Psoas muscle (tissue), 8 donors: ENCODE data around the gene PNCK. TPM values are rescaled to one million over a fixed set of nuclear protein-coding genes. Genes with fewer than 3 reads are reported as not detected.
A peak's percentile ranks its signal among the peaks of the same experiment; 100 is the strongest.

Source experiments
- ATAC-seq, 4 donors: fragments of 200-7000 bp; cut with Tn5 transposase; one replicate each; pipeline ENCODE4 v1.9.1; 2020; ENCODE audit warnings: moderate library complexity in 3 of 4, mild to moderate bottlenecking in 2 of 4
- DNase-seq, 2 donors: peaks; one replicate each; pipeline ENCODE4 v3.0.0-alpha.2; 2020
- H3K27ac ChIP-seq: fragments of 200-600 bp; one replicate; pipeline ENCODE4 v1.8.0; 2022
- H3K27me3 ChIP-seq, 3 donors: fragments of 200-600 bp in 1 of 3; one replicate each; pipeline versions ENCODE4 v1.6.1 to v1.8.0; 2013 to 2022; ENCODE audit warnings: low read length in 2 of 3, mild to moderate bottlenecking in 2 of 3, moderate library complexity in 1 of 3; ENCODE audit not compliant: insufficient read depth in 3 of 3
- H3K36me3 ChIP-seq, 2 donors: fragments of 200-600 bp in 1 of 2; one replicate each; pipeline versions ENCODE4 v1.6.1 to v1.8.0; 2013 to 2022; ENCODE audit warnings: low read depth in 1 of 2, mild to moderate bottlenecking in 1 of 2, moderate library complexity in 1 of 2; ENCODE audit not compliant: insufficient read depth in 1 of 2
- H3K4me1 ChIP-seq: fragments of 200-600 bp; one replicate; pipeline ENCODE4 v1.8.0; 2022
- H3K4me3 ChIP-seq: fragments of 200-600 bp; one replicate; pipeline ENCODE4 v1.8.0; 2022; ENCODE audit warnings: mild to moderate bottlenecking
- H3K9me3 ChIP-seq: fragments of 200-600 bp; one replicate; pipeline ENCODE4 v1.8.0; 2022
- WGBS, 3 donors: extraction: QIAGEN DNeasy Blood & Tissue Kit; methylation state at CpG; one replicate each; pipeline versions ENCODE4 v1.1.6 to v1.1.7; 2013; 5-methylcytosine and 5-hydroxymethylcytosine counted together
- intact Hi-C, 2 donors: fragments of 100-400 bp; cut with DNase I; formaldehyde crosslinking; loops; one replicate each; pipeline versions ENCODE4 v1.11.0 to v1.14.2; 2022
- polyA plus RNA-seq, 3 donors: library from polyadenylated mRNA; stranded (reverse); fragments of 200-250 nt; gene quantifications; one replicate each; pipeline ENCODE4 v1.2.3, GENCODE V29; 2013
- total RNA-seq, 4 donors: library from RNA; stranded (reverse); fragmentation: NEBNext Ultra II Directional in 2 of 4; extraction: Animal tissue kit (Norgen Biotek cat#: 25700) in 2 of 4; gene quantifications; one replicate each; pipeline versions ENCODE4 v1.2.1 to v1.2.4, GENCODE V29; 2021 to 2023
- TF ChIP-seq, protein P1 (sequence below): fragments of 200-600 bp; IDR thresholded peaks from one replicate; pipeline ENCODE4 v1.8.0; 2022; ENCODE audit warnings: antibody characterized with exemption
- donor health status: healthy with polysubstance abuse.
- donor health status: DM: no; HTN: no; CAD: no; lungs with moderate emphysema.
- donor health status: Bipolar disorder and iron deficiency.
- donor health status: healthy.
- donor health status: DM: yes; HTN: yes; CAD: no.
- donor health status: DM: no; HTN: no; CAD: no.
- donor health status: DM: no; HTN: no; CAD: no.
- donor health status: DM: yes; HTN: yes; CAD: no.

Gene PNCK
- total and polyA plus RNA-seq, 7 donors, result 0.21 to 1.9 (median 0.92) TPM

DNA sequence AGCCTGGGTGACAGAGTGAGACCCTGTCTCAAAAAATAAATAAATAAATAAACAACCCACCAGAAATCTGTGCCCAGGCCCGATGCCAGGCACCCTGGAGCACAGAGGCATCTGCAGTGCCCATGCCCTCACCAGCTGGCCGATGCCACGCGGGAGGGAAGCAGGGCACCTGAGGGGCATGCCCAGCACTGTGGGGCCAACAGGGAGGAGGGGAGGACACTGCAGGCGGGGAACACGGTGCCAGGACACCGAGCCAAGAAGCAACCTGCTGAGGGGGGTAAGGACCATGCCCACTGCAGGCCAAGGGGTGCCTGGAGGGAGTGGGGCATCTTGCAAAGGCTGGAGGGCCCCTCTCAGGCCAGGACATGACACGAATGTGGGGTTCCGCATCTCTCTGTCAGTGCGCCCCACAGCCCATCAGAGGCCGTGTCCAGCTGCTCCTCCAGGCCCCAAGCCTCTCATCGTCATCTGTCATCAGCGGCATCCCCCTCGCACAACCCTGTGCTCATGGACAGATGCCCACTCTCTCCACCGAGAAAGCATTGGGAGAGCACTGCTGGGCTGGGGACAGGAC lies 39.9 kb downstream of the PNCK start:
- no peak for ATAC-seq
- no peak overlapping the region for H3K27ac ChIP-seq
- TF ChIP-seq, protein P1, sequence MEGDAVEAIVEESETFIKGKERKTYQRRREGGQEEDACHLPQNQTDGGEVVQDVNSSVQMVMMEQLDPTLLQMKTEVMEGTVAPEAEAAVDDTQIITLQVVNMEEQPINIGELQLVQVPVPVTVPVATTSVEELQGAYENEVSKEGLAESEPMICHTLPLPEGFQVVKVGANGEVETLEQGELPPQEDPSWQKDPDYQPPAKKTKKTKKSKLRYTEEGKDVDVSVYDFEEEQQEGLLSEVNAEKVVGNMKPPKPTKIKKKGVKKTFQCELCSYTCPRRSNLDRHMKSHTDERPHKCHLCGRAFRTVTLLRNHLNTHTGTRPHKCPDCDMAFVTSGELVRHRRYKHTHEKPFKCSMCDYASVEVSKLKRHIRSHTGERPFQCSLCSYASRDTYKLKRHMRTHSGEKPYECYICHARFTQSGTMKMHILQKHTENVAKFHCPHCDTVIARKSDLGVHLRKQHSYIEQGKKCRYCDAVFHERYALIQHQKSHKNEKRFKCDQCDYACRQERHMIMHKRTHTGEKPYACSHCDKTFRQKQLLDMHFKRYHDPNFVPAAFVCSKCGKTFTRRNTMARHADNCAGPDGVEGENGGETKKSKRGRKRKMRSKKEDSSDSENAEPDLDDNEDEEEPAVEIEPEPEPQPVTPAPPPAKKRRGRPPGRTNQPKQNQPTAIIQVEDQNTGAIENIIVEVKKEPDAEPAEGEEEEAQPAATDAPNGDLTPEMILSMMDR, result no peak

DNA sequence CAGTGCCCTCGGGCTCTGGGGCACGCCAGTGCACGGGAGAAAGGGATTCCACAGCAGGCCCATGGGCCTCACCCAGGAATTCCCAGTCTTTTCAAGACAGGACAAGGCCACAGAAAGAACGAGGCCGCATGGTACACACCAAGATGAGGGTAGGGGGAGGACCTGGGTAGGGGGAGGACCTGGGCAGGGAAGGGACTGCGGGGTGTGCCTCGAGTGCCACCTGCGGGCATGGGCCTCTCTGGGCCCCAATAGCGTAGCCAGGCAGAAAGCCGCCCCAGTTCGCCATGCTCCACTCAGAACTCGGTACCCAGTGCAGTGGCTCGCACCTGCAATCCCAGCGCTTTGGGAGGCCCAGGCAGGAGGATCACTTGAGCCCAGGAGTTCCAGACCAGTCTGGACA lies 40.6 kb downstream of the PNCK start:
- intact Hi-C loops, result no loop called here
- TF ChIP-seq, protein P1, result no peak
- Histone ChIP-seq H3K27me3 (peaks cover 0 to 10% (median 0%) of the 10 kb centered on the region in 3 donors), H3K36me3 (no peaks in the 10 kb centered on the region), H3K27ac (no peak overlapping the region), H3K4me3 (no peak overlapping the region), H3K9me3 (no peaks in the 10 kb centered on the region), H3K4me1 (no peaks in the 10 kb centered on the region)
- WGBS, 3 donors, result 92 to 97% (median 94%) methylated on average over 6 to 14 of the region's 14 CpGs
- ATAC-seq (no peak), DNase-seq (peak in 1 of 2 donors; percentile 40)

More for the DNA sequence above, 39.9 kb downstream of the PNCK start:
- no peaks in the 10 kb centered on the region for H3K36me3 ChIP-seq
- peak in 1 of 2 donors; percentile 30 for DNase-seq
- no peaks in the 10 kb centered on the region for H3K4me1 ChIP-seq
- H3K9me3 ChIP-seq, result no peaks in the 10 kb centered on the region
- no peak overlapping the region for H3K4me3 ChIP-seq
- intact Hi-C loops, result no loop called here
- H3K27me3 ChIP-seq, result peaks cover 0 to 8% (median 0%) of the 10 kb centered on the region in 3 donors
- WGBS, 3 donors, result 76 to 84% (median 79%) methylated on average over 7 to 15 of the region's 15 CpGs

DNA sequence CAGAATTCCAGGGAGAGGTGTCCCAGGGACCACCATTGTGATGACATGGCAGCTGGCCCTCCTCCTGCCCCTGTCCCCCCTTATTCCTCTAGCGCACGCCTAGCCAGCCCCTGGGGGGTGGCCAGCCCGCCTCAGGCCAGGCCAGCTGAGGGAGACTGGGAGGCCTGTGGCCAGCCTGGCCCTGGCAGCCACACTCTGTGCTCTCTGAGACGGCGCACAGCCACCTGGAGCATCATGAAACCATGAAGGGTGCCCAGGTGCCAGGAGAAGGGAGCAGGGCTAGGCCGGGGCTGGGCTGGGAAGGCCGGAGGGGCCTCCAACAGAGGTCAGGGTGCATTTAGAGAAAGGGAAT lies 41.0 kb downstream of the PNCK start:
- Histone ChIP-seq H3K4me1 (no peaks in the 10 kb centered on the region), H3K27ac (no peak overlapping the region), H3K36me3 (no peaks in the 10 kb centered on the region), H3K4me3 (no peak overlapping the region), H3K9me3 (no peaks in the 10 kb centered on the region), H3K27me3 (peaks cover 0 to 15% (median 0%) of the 10 kb centered on the region in 3 donors)
- 79 to 97% (median 95%) methylated on average over 4 to 7 of the region's 7 CpGs for WGBS, 3 donors
- no peak for ATAC-seq
- no peak for DNase-seq
- TF ChIP-seq, protein P1, result no peak
- intact Hi-C loops, result no loop called here

DNA sequence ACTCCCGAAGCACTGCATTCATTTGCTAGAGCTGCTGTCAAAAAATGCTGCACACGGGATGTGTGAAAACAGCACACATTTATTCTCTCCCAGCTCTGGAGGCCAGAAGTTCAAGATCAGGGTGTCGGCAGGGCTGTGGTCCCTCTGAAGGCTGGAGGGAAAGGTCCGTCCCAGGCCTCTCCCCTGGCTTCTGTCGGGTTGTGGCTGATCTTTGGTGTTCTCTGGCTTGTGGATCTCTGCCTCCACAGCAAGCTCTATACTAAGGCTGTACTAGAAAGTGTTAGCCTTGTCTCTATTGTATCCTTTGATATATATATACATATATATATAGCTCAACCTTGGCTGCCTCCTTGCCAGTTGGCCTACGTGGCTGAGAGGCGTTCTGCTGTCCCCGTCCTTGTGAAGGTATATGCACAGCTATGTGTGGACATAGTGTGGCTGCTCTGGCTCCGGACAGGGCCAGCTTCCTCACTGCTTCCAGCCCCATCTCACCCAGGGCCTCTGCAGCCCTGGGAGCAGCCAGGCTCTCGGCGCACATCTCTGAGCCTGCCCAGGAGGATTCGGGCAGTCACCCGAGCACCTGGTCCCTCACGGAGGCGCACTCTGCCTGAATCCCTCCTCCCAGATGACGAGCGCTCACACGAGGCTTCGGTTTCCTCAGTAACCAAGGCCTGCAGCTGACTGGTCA lies 41.6 kb downstream of the PNCK start:
- Histone ChIP-seq H3K4me3 (no peak overlapping the region), H3K9me3 (no peaks in the 10 kb centered on the region), H3K36me3 (no peaks in the 10 kb centered on the region), H3K27me3 (peaks cover 0 to 17% (median 0%) of the 10 kb centered on the region in 3 donors), H3K4me1 (no peaks in the 10 kb centered on the region), H3K27ac (no peak overlapping the region)
- intact Hi-C loops, result no loop called here
- TF ChIP-seq, protein P1, result no peak
- WGBS, 3 donors, result 85 to 96% (median 96%) methylated on average over 19 of the region's 19 CpGs
- DNase-seq (peak in 1 of 2 donors; percentile 21), ATAC-seq (no peak)
